ENCODE data around the gene PRPF19. TPM values are rescaled to one million over a fixed set of nuclear protein-coding genes. Genes with fewer than 3 reads are reported as not detected.

Gene PRPF19
- total and polyA plus RNA-seq, 2 of the 4 experiments (the other 2 are of a cell fraction) = 29.8 to 50.4 TPM

GRCh38 chr11:60891103-60891741 is 15.2 kb downstream of the PRPF19 start:
- no peak overlapping the region for H2BK15ac ChIP-seq (ENCODE audit: low read depth, low read length)
- no peak overlapping the region for H3K4ac ChIP-seq (ENCODE audit: low read depth, low read length)
- dilution Hi-C loops (cut with HindIII; ENCODE audit: low sequenced_read_pairs, unreplicated experiment) (no loop called here), in situ Hi-C loops (cut with MboI; ENCODE audit: low sequenced_read_pairs) (loop anchor here (5.0 kb wide), 1 partner anchor 54 kb away; no protein-coding TSS in a partner anchor), intact Hi-C loops (cut with micrococcal nuclease) (no loop called here)
- no peak overlapping the region for H3K9ac ChIP-seq (ENCODE audit: low read depth, low read length)
- no peak overlapping the region for H3K56ac ChIP-seq (ENCODE audit: extremely low read depth, insufficient read depth, low read length)
- no peak overlapping the region for H2AK9ac ChIP-seq (replicated peaks; ENCODE audit: low read depth, low read length, poor library complexity)
- ATAC-seq (ENCODE audit: low read depth) = no peak
- no peak overlapping the region for H4K91ac ChIP-seq (ENCODE audit: insufficient read depth, low read depth, low read length)
- no peak overlapping the region for H2AK5ac ChIP-seq (ENCODE audit: low read depth, low read length)
- no CpG with 5 or more reads among the region's 7 CpGs for WGBS, 2 experiments (ENCODE audit: extremely low coverage in 2 of 2, insufficient read length in 1 of 2)
- H4K20me1 ChIP-seq (ENCODE audit: insufficient read depth, low read length) = no peaks in the 10 kb centered on the region; the same call in 1 of the 2 replicates
- TF ChIP-seq CEBPB (IDR thresholded peaks at IDR 0.05; ENCODE audit: low read depth, low read length) (no peak), SMC3 (IDR thresholded peaks at IDR 0.05; ENCODE audit: low read depth, low read length) (no peak), CTCF (conservative IDR thresholded peaks at IDR 0.05; ENCODE audit: low read depth, low read length) (no peak), RCOR1 (IDR thresholded peaks at IDR 0.05; ENCODE audit: insufficient replicate concordance, low read length) (no peak), RAD21 (IDR thresholded peaks at IDR 0.05; ENCODE audit: low read length) (no peak), NFE2L2 (IDR thresholded peaks at IDR 0.05; ENCODE audit: low read depth, low read length) (no peak), RFX5 (IDR thresholded peaks at IDR 0.05; ENCODE audit: low read depth, low read length) (no peak), ELK1 (IDR thresholded peaks at IDR 0.05; ENCODE audit: borderline replicate concordance, low read depth, low read length) (no peak), MAZ (IDR thresholded peaks at IDR 0.05; ENCODE audit: borderline replicate concordance, low read depth, low read length) (no peak), BHLHE40 (IDR thresholded peaks at IDR 0.05; ENCODE audit: low read depth, low read length) (no peak), FOS (IDR thresholded peaks at IDR 0.05; ENCODE audit: low read depth, low read length) (no peak), CHD1 (IDR thresholded peaks at IDR 0.05; ENCODE audit: low read depth, low read length) (no peak), USF2 (IDR thresholded peaks at IDR 0.05; ENCODE audit: low read depth, low read length) (no peak), MXI1 (IDR thresholded peaks at IDR 0.05; ENCODE audit: borderline replicate concordance, low read depth, low read length) (no peak), POLR2A (IDR thresholded peaks at IDR 0.05; ENCODE audit: low read depth, low read length) (no peak)
- no peak overlapping the region for H3K14ac ChIP-seq (replicated peaks; ENCODE audit: low read depth, low read length)
- no peak overlapping the region for H3K27ac ChIP-seq (ENCODE audit: insufficient read depth, low read length)
- BruUV-seq (replicated peaks) = no TSS peak
- no peaks in the 10 kb centered on the region for H3K4me1 ChIP-seq (ENCODE audit: control insufficient read depth, insufficient read depth, low read length)
- no peak overlapping the region for H3K4me3 ChIP-seq (ENCODE audit: insufficient read depth, low read depth, low read length)
- no peak overlapping the region for H4K5ac ChIP-seq (ENCODE audit: low read depth, low read length)
- no peak overlapping the region for H2AFZ ChIP-seq (replicated peaks; ENCODE audit: low read length, poor library complexity)
- H3K9me3 ChIP-seq (ENCODE audit: control insufficient read depth, insufficient read depth, low read length) = no peaks in the 10 kb centered on the region
- no peak overlapping the region for H3K4me2 ChIP-seq (ENCODE audit: low read depth, low read length)
- H3K79me1 ChIP-seq (ENCODE audit: low read depth in 1 of 2, low read length in 2 of 2) = no peaks in the 10 kb centered on the region; a peak in 2 of 4 replicates
- H3K36me3 ChIP-seq (ENCODE audit: control insufficient read depth, insufficient read depth, low read length) = peaks cover 13% of the 10 kb centered on the region
- ChIA-PET CTCF (interaction anchor here (0.6 to 1.7 kb wide), 2 partner anchors 54 to 1718 kb away, joined by 3 to 7 read pairs; no protein-coding TSS in a partner anchor), POLR2A (ENCODE audit: unreplicated experiment) (no interaction called here)
- peak; percentile 23 for DNase-seq
- no peaks in the 10 kb centered on the region for H3K9me1 ChIP-seq (ENCODE audit: insufficient read depth, low read length)
- H3K23ac ChIP-seq (ENCODE audit: low read depth, low read length) = no peak overlapping the region
- no peaks in the 10 kb centered on the region for H3K27me3 ChIP-seq (ENCODE audit: control insufficient read depth, insufficient read depth, low read length)
- H4K8ac ChIP-seq (ENCODE audit: low read depth in 2 of 2, low read length in 2 of 2) = no peak overlapping the region
- no peak overlapping the region for H2BK5ac ChIP-seq (ENCODE audit: low read depth, low read length, poor library complexity, severe bottlenecking)
- H2BK20ac ChIP-seq (ENCODE audit: low read depth, low read length) = no peak overlapping the region
- no peak overlapping the region for H3K18ac ChIP-seq (ENCODE audit: low read depth, low read length)
- no peak overlapping the region for H2BK120ac ChIP-seq (ENCODE audit: low read depth, low read length)
